SK-N-SH treated with all-trans-retinoic acid at 6 μM for 48 hours (cell line): ENCODE results near the gene ANKRD33B.
A peak's percentile ranks its signal among the peaks of the same experiment; 100 is the strongest.

ENCODE experiments used
- ATAC-seq: fragments of 200-7000 bp; cut with Tn5 transposase; 3 replicates; pipeline ENCODE4 v1.9.1; 2020; ENCODE audit warnings: mild to moderate bottlenecking, moderate library complexity
- ARNTL ChIP-seq: fragments of 450-650 bp; formaldehyde crosslinking; IDR thresholded peaks from 2 replicates; pipeline ENCODE4 v1.5.0; 2020; ENCODE audit warnings: low read depth, mild to moderate bottlenecking, moderate library complexity, borderline replicate concordance
- CSDC2 ChIP-seq: fragments of 250-450 bp; sonication (Bioruptor Pico); IDR thresholded peaks from 2 replicates; pipeline ENCODE4 v1.5.0; 2020; ENCODE audit warnings: mild to moderate bottlenecking, moderate library complexity
- CSRNP3 ChIP-seq: fragments of 250-450 bp; sonication (Bioruptor Pico); IDR thresholded peaks from 2 replicates; pipeline ENCODE4 v1.5.1; 2021; ENCODE audit warnings: mild to moderate bottlenecking, moderate library complexity
- ESRRG ChIP-seq: fragments of 250-450 bp; sonication (Bioruptor Pico); IDR thresholded peaks from 2 replicates; pipeline ENCODE4 v1.6.1; 2021; ENCODE audit warnings: mild to moderate bottlenecking
- GLIS3 ChIP-seq: fragments of 250-450 bp; sonication (Bioruptor Pico); IDR thresholded peaks from 2 replicates; pipeline ENCODE4 v1.5.0; 2020; ENCODE audit warnings: mild to moderate bottlenecking, moderate library complexity
- ISL1 ChIP-seq: fragments of 250-450 bp; sonication (Bioruptor Pico); IDR thresholded peaks from 2 replicates; pipeline ENCODE4 v2.1.2; 2022; ENCODE audit warnings: mild to moderate bottlenecking, moderate library complexity
- OSR1 ChIP-seq: fragments of 250-450 bp; sonication (Bioruptor Pico); IDR thresholded peaks from 2 replicates; pipeline ENCODE4 v1.8.0; 2022; ENCODE audit warnings: moderate library complexity, mild to moderate bottlenecking, inconsistent platforms
- PATZ1 ChIP-seq: fragments of 250-450 bp; sonication (Bioruptor Pico); IDR thresholded peaks from 2 replicates; pipeline ENCODE4 v1.8.0; 2020; ENCODE audit warnings: mild to moderate bottlenecking, moderate library complexity, borderline replicate concordance
- POU6F1 ChIP-seq: fragments of 250-450 bp; sonication (Bioruptor Pico); IDR thresholded peaks from 2 replicates; pipeline ENCODE4 v1.8.0; 2021; ENCODE audit warnings: low read depth, mild to moderate bottlenecking, moderate library complexity, borderline replicate concordance
- RARB ChIP-seq: fragments of 250-450 bp; sonication (Bioruptor Pico); IDR thresholded peaks from 2 replicates; pipeline ENCODE4 v1.8.0; 2021; ENCODE audit warnings: mild to moderate bottlenecking, moderate library complexity
- SNAI2 ChIP-seq: fragments of 250-450 bp; sonication (Bioruptor Pico); IDR thresholded peaks from 2 replicates; pipeline ENCODE4 v1.5.0; 2020; ENCODE audit warnings: mild to moderate bottlenecking, moderate library complexity
- TCF4 ChIP-seq: fragments of 250-450 bp; sonication (Bioruptor Pico); IDR thresholded peaks from 2 replicates; pipeline ENCODE4 v1.8.0; 2021; ENCODE audit warnings: mild to moderate bottlenecking, moderate library complexity, borderline replicate concordance
- TOX ChIP-seq: fragments of 250-450 bp; sonication (Bioruptor Pico); IDR thresholded peaks from 2 replicates; pipeline ENCODE4 v1.8.0; 2021; ENCODE audit warnings: mild to moderate bottlenecking, moderate library complexity, borderline replicate concordance
- ZC3H10 ChIP-seq: fragments of 250-450 bp; sonication (Bioruptor Pico); IDR thresholded peaks from 2 replicates; pipeline ENCODE4 v1.5.1; 2021; ENCODE audit warnings: mild to moderate bottlenecking, moderate library complexity
- ZNF565 ChIP-seq: fragments of 450-650 bp; formaldehyde crosslinking; conservative IDR thresholded peaks from 2 replicates; pipeline ENCODE4 v1.5.0; 2020; ENCODE audit warnings: low read depth, mild to moderate bottlenecking, moderate library complexity
- ZNF70 ChIP-seq: fragments of 450-650 bp; formaldehyde crosslinking; IDR thresholded peaks from 2 replicates; pipeline ENCODE4 v1.5.0; 2020; ENCODE audit warnings: mild to moderate bottlenecking, moderate library complexity
- ZNF8 ChIP-seq: fragments of 450-650 bp; formaldehyde crosslinking; IDR thresholded peaks from 2 replicates; pipeline ENCODE4 v1.5.0; 2020; ENCODE audit warnings: mild to moderate bottlenecking, moderate library complexity
- TF ChIP-seq, protein P1 (sequence below): fragments of 250-450 bp; sonication (Bioruptor Pico); IDR thresholded peaks from 2 replicates; pipeline ENCODE4 v1.5.0; 2020; ENCODE audit warnings: mild to moderate bottlenecking, moderate library complexity

The ANKRD33B gene

DNA sequence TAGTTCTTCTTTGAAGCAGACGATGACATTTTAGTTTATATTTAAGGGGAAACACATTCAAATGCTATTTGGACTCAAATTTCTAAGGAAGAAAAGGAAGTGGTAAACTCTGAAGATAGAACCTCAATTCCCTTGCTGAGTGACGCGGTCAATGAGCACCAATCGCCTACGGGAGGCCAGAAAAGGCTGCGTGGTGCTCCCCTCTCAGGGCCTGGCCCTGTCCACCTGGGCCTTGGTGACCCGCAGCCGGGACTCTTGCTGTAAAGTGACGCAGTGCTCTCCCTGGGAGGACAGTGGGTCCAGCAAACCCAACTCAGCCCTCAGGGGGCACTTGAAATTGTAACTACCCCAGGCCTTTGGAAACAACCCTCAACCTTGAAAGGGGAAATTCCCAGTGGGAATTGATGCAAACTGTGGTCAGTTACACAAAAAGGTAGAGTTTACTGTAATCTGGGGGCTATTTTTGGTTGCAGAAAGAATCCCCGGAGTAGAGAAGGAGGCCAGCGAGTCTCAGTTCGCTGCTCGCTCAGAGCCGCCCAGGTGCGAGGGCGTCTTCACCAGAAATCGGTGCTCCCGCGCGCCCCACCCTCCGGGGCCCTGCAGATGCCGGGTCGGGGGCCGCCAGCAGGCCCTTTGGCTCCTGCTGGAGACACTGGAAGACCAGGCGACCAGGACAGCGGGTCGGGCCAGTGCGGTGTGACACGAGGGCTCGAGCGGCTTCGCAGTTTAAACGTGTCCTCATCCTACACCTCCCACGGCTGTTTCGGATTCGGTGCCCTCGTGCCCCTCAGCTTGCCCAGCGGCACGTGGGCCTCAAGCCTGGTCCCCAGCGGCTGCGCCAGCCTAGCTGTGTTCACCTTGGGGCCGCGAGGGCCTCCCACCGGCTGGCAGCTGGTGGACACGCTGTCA is 1.4 kb upstream of the ANKRD33B start:
- no peak for ATAC-seq

DNA sequence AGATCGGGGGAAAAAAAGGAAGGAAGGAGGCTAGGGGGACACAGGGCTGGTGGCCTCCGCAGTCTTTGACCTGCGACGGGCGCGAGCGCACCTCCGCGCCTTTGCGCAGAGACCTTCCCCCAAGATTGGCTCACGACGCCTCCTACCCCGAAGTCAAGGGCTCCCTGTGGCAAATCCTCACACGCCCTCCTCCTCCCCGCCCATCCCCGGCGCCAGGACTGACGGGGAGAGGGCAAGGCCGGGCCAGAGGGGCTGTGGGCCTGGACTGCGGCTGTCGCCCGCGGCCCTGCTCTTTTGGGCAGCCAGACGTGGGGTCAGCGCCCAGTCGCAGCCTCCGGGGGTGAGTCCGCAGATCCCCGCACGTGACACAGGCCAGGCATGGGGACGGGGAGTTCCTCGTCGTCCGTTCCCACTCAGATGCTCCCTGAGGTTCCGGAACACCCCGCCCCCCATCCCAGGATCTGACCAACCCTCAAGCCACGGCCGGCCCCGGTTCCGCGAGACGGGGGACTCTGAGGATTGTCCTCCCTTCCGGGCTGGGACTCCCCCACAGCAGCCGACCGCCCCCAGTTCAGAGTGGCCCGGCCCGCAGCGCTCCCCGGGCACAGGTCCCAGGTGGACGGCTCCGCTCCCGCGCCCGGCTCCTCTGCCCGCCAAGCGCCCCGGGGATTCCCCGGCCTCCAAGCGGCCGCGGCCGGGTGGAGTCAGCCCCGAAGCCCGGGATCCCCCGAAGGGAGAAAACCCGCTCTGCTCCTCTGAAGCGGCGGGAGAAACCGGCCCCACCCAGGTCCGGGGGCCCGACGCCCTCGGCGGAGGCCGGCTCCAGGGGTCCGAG is 543 bp upstream of the ANKRD33B start:
- ATAC-seq: peak; percentile 66
- TF ChIP-seq ARNTL (CRISPR knock-in tag) (no peak), ESRRG (CRISPR knock-in tag) (no peak)

More for the DNA sequence above, 1.4 kb upstream of the ANKRD33B start:
- TF ChIP-seq, protein P1, sequence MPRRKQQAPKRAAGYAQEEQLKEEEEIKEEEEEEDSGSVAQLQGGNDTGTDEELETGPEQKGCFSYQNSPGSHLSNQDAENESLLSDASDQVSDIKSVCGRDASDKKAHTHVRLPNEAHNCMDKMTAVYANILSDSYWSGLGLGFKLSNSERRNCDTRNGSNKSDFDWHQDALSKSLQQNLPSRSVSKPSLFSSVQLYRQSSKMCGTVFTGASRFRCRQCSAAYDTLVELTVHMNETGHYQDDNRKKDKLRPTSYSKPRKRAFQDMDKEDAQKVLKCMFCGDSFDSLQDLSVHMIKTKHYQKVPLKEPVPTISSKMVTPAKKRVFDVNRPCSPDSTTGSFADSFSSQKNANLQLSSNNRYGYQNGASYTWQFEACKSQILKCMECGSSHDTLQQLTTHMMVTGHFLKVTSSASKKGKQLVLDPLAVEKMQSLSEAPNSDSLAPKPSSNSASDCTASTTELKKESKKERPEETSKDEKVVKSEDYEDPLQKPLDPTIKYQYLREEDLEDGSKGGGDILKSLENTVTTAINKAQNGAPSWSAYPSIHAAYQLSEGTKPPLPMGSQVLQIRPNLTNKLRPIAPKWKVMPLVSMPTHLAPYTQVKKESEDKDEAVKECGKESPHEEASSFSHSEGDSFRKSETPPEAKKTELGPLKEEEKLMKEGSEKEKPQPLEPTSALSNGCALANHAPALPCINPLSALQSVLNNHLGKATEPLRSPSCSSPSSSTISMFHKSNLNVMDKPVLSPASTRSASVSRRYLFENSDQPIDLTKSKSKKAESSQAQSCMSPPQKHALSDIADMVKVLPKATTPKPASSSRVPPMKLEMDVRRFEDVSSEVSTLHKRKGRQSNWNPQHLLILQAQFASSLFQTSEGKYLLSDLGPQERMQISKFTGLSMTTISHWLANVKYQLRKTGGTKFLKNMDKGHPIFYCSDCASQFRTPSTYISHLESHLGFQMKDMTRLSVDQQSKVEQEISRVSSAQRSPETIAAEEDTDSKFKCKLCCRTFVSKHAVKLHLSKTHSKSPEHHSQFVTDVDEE (CRISPR knock-in tag): no peak
- TF ChIP-seq ISL1 (CRISPR knock-in tag): no peak
- TF ChIP-seq ZNF8 (CRISPR knock-in tag): no peak
- TF ChIP-seq TCF4 (CRISPR knock-in tag): no peak
- no peak for TF ChIP-seq RARB (CRISPR knock-in tag)
- TF ChIP-seq POU6F1: no peak
- no peak for TF ChIP-seq SNAI2 (CRISPR knock-in tag)
- TF ChIP-seq ZNF565 (CRISPR knock-in tag): no peak
- no peak for TF ChIP-seq ZC3H10 (CRISPR knock-in tag)
- no peak for TF ChIP-seq OSR1 (CRISPR knock-in tag)
- no peak for TF ChIP-seq CSRNP3
- TF ChIP-seq CSDC2 (CRISPR knock-in tag): no peak
- no peak for TF ChIP-seq GLIS3
- TF ChIP-seq PATZ1 (CRISPR knock-in tag): no peak

DNA sequence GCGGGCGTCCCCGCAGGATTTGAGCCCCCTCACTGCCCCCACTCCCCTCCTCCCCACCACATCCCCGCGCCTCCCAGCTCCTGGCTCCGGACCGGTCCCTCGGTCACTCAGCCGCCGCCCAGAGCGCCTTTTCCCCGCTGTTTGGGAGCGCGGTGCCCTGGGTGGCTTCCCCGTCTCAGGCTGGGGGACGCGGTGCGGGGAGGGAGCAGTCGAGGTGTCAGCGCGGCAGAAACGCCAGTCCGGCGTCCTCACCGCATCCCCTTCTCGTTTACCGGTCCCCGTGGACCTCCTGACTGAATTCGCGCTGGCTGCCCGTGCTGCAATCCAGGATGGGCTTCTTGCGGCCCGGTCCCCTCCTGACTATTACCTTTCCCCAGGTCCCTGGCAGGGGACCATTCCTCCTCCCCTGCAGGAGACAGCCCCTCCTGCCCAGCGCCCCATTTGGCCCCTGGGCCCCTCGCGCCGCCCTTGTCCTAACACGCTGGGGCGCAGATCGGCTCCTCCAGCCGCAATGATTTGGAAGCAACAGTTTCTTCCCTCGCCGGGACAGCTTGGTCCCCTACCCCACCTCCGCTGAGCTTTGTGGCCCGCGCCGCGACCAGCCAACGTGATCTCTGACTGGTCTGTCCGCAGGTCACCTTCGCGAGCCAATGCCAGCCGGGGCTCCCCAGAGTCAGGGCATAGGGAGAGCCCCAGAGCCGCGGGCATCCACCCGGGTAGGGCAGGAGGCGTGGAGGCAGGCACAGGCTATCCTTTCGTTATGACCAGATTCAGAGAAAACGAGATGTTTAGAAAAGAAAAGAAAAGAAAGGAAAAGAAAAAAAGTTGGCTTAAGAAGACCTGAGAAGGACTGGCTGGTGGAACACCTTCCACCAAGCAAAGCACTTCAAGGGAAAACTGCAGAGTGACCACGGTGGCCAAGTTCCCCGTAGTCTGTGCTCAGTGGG is 1.2 kb downstream of the ANKRD33B start:
- peak; percentile 18 for ATAC-seq
- no peak for TF ChIP-seq SNAI2 (CRISPR knock-in tag)
- no peak for TF ChIP-seq ZNF565 (CRISPR knock-in tag)
- no peak for TF ChIP-seq ZC3H10 (CRISPR knock-in tag)
- no peak for TF ChIP-seq TCF4 (CRISPR knock-in tag)
- TF ChIP-seq RARB (CRISPR knock-in tag): no peak
- TF ChIP-seq CSRNP3: no peak
- TF ChIP-seq TOX: no peak
- no peak for TF ChIP-seq ISL1 (CRISPR knock-in tag)
- TF ChIP-seq, protein P1 (CRISPR knock-in tag): no peak
- no peak for TF ChIP-seq ZNF70 (CRISPR knock-in tag)
- TF ChIP-seq POU6F1: no peak
